Stimulated activated naive CD4-positive, alpha-beta T cell (primary cell): ENCODE data around the gene DDX6.

Experiments used
- DNase-seq, 6 experiments: peaks; one replicate each; lab custom pipeline; 2025; lab: John Stamatoyannopoulos, UW

DDX6 gene

DNA sequence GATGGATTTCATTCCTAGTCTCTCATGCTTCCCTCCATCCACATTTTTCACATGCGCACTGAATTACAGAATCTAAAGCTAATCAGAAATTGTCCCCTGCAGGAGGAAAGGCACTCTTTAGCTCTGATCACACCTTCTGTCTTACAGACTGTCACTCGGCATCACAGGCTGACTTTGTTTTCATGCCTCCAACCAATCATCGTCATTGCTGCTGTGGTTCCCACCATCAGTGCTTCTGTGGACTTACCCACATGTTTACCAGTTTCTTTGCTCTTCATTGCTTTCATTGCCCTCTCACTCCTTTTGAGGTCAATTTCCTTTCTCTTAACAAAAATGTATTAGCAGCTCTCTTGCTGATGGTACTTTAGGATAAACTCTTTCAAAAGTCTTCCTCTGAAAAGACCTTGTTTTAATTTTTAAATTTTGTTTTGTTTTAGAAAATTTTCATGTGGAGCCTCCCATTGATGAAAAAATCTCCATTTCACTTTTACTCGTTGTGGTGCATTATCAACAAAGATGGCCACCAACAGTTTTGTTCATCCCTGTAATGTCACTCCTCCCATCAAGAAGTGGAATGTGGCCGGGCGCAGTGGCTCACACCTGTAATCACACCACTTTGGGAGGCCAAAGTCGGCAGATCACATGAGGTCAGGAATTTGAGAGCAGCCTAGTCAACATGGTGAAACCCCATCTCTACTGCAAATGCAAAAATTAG, 91.3 kb downstream of the DDX6 start:
- peak; percentile 31 to 89 (median 78) for DNase-seq
